ENCODE results near the gene MPIG6B. TPM values are rescaled to one million over a fixed set of nuclear protein-coding genes. Genes with fewer than 3 reads are reported as not detected.

The MPIG6B gene
- total RNA-seq, 3 donors from 2014 or later (not counting 1 experiment from before 2014, with no cell fraction given), result 9.4 to 19.0 (median 12.8) TPM

DNA sequence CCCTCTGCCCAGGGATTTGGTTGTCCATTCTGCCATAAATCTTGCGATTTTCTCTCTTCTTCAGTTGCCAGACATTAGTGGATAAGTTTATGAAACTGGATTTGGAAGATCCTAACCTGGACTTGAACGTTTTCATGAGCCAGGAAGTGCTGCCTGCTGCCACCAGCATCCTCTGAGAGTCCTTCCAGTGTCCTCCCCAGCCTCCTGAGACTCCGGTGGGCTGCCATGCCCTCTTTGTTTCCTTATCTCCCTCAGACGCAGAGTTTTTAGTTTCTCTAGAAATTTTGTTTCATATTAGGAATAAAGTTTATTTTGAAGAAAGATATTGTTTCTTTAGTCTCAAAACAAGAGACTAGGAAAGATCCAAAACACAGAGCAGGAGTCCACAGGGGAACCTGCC, 39.2 kb downstream of the MPIG6B start, which contains the start of gene SAPCD1:
Gene SAPCD1, plus strand, starts transcription at position 301 of the 400 bp plus-strand sequence. CDS start 399 bp downstream, outside the sequence.
- ATAC-seq, result no peak
- Histone ChIP-seq H3K4me1 (ENCODE audit: control insufficient read depth, insufficient read depth, low read length) (no peaks in the 10 kb centered on the region), H3K27ac (ENCODE audit: low read length) (no peak within 1 kb of the TSS), H3K36me3 (ENCODE audit: control insufficient read depth, insufficient read depth, low read length) (peaks cover 3% of the 10 kb centered on the region), H3K9me3 (ENCODE audit: control insufficient read depth, insufficient read depth, low read length) (no peaks in the 10 kb centered on the region), H3K27me3 (ENCODE audit: control insufficient read depth, insufficient read depth, low read length) (no peaks in the 10 kb centered on the region), H3K4me3 (ENCODE audit: low read length) (no peak within 1 kb of the TSS)
- TF ChIP-seq, protein P1, sequence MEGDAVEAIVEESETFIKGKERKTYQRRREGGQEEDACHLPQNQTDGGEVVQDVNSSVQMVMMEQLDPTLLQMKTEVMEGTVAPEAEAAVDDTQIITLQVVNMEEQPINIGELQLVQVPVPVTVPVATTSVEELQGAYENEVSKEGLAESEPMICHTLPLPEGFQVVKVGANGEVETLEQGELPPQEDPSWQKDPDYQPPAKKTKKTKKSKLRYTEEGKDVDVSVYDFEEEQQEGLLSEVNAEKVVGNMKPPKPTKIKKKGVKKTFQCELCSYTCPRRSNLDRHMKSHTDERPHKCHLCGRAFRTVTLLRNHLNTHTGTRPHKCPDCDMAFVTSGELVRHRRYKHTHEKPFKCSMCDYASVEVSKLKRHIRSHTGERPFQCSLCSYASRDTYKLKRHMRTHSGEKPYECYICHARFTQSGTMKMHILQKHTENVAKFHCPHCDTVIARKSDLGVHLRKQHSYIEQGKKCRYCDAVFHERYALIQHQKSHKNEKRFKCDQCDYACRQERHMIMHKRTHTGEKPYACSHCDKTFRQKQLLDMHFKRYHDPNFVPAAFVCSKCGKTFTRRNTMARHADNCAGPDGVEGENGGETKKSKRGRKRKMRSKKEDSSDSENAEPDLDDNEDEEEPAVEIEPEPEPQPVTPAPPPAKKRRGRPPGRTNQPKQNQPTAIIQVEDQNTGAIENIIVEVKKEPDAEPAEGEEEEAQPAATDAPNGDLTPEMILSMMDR (IDR thresholded peaks at IDR 0.05), result no peak
- intact Hi-C loops (cut with micrococcal nuclease), result no loop called here
- peaks cover 0 to 7% of the 10 kb centered on the region in 2 donors for H3K4me1 Mint-ChIP-seq
- DNase-seq, result no peak
- H3K36me3 Mint-ChIP-seq, result no peaks in the 10 kb centered on the region
- H3K4me3 Mint-ChIP-seq, result no peak within 1 kb of the TSS
- H3K9me3 Mint-ChIP-seq, result no peaks in the 10 kb centered on the region
- no peaks in the 10 kb centered on the region for H3K27me3 Mint-ChIP-seq (ENCODE audit: low read depth in 2 of 2)
- WGBS (ENCODE audit: insufficient coverage), result 84% methylated on average over 4 of the region's 4 CpGs
- no peak within 1 kb of the TSS for H3K27ac Mint-ChIP-seq

DNA sequence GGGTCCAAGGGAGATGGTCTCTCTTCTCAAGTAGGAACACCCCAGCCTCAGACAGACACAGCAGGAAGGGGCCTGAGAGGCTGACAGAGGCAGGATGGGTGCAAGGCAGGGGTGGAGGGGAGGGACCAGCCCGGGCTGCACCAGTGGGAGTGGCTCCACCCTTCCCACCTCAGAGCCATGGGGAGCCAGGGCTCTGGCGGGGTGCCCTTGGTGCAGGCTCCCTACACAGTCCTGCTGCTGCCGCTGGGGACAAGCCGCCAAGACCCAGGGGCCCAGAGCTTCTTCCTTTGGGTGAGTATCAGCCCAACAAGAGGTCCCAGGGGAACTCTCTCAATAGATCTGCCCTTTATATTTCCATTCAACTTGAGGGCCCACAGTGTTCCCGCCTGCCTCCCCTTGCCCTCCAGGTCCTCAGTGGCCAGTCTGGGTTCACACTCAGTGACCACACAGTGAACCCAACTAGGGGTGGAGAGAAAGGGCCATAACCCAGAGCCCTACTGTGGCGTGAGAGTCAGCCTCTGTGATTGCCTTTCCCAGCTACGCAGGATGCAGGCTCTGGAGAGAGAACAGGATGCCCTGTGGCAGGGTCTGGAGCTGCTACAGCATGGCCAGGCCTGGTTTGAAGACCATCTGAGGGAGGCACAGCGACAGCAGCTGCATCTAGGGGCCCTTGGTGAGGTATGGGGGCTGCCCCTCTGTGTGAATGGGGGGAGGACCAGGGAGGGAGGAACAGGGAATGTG, 39.9 kb downstream of the MPIG6B start:
- H3K27ac Mint-ChIP-seq, result no peak overlapping the region
- H3K4me1 Mint-ChIP-seq, result peaks cover 0 to 10% of the 10 kb centered on the region in 2 donors
- Histone ChIP-seq H3K27ac (ENCODE audit: low read length) (no peak overlapping the region), H3K27me3 (ENCODE audit: control insufficient read depth, insufficient read depth, low read length) (no peaks in the 10 kb centered on the region), H3K9me3 (ENCODE audit: control insufficient read depth, insufficient read depth, low read length) (no peaks in the 10 kb centered on the region), H3K4me3 (ENCODE audit: low read length) (no peak overlapping the region), H3K4me1 (ENCODE audit: control insufficient read depth, insufficient read depth, low read length) (no peaks in the 10 kb centered on the region), H3K36me3 (ENCODE audit: control insufficient read depth, insufficient read depth, low read length) (peaks cover 3% of the 10 kb centered on the region)
- no peak for ATAC-seq
- H3K4me3 Mint-ChIP-seq, result no peak overlapping the region
- WGBS (ENCODE audit: insufficient coverage), result 91% methylated on average over 8 of the region's 8 CpGs
- TF ChIP-seq, protein P1 (IDR thresholded peaks at IDR 0.05), result no peak
- intact Hi-C loops (cut with micrococcal nuclease), result no loop called here
- H3K9me3 Mint-ChIP-seq, result no peaks in the 10 kb centered on the region
- no peak for DNase-seq
- H3K27me3 Mint-ChIP-seq (ENCODE audit: low read depth in 2 of 2), result no peaks in the 10 kb centered on the region
- H3K36me3 Mint-ChIP-seq, result no peaks in the 10 kb centered on the region

DNA sequence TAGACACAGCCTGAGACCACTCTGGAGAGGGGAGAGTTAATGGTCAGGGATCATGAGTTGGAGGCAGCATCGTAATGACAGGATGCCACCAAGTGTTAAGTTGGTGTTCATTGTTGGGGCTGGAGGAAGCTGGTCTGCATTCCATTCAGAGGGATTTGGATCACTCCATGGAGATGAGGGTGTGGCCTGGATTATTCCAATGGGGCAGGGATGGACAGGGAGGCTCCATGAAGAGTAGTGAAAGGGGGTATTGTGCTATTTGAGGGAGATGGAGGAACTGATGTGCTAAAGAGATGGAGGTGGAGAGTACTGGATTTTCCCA, 40.4 kb downstream of the MPIG6B start:
- Mint-ChIP-seq H3K4me1 (peaks cover 0 to 10% of the 10 kb centered on the region in 2 donors), H3K36me3 (no peaks in the 10 kb centered on the region), H3K9me3 (no peaks in the 10 kb centered on the region), H3K4me3 (no peak overlapping the region), H3K27ac (no peak overlapping the region), H3K27me3 (ENCODE audit: low read depth in 2 of 2) (no peaks in the 10 kb centered on the region)
- intact Hi-C loops (cut with micrococcal nuclease), result no loop called here
- ATAC-seq, result no peak
- TF ChIP-seq, protein P1 (IDR thresholded peaks at IDR 0.05), result no peak
- Histone ChIP-seq H3K36me3 (ENCODE audit: control insufficient read depth, insufficient read depth, low read length) (peaks cover 3% of the 10 kb centered on the region), H3K4me1 (ENCODE audit: control insufficient read depth, insufficient read depth, low read length) (no peaks in the 10 kb centered on the region), H3K4me3 (ENCODE audit: low read length) (no peak overlapping the region), H3K27me3 (ENCODE audit: control insufficient read depth, insufficient read depth, low read length) (no peaks in the 10 kb centered on the region), H3K27ac (ENCODE audit: low read length) (no peak overlapping the region), H3K9me3 (ENCODE audit: control insufficient read depth, insufficient read depth, low read length) (no peaks in the 10 kb centered on the region)
- no peak for DNase-seq
- WGBS (ENCODE audit: insufficient coverage), result 88% methylated on average over 1 of the region's 1 CpG

DNA sequence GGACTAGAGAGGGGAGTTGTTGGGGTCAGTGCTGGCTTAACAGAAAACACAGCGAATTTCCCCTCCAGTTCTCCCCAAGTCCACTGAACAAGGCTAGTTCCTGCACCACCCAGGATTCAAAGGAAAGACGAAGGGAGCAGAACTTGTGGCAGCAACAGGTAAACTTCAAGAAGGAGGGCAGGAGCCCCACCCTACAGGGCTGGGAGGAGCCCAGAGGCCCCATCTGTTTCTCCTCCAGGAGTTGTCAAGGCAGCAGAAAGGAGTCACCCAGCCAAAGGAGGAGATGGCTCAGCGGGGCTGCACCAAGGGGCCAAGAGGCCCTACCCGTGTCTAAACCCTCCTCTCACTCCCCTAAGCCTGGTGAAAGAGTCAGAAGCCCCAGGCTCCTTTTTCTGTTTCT, 41.0 kb downstream of the MPIG6B start:
- H3K27me3 Mint-ChIP-seq (ENCODE audit: low read depth in 2 of 2), result no peaks in the 10 kb centered on the region
- H3K4me3 Mint-ChIP-seq, result no peak overlapping the region
- no peaks in the 10 kb centered on the region for H3K27me3 ChIP-seq (ENCODE audit: control insufficient read depth, insufficient read depth, low read length)
- H3K27ac ChIP-seq (ENCODE audit: low read length), result no peak overlapping the region
- WGBS (ENCODE audit: insufficient coverage), result 95% methylated on average over 3 of the region's 4 CpGs
- TF ChIP-seq, protein P1 (IDR thresholded peaks at IDR 0.05), result no peak
- no peaks in the 10 kb centered on the region for H3K36me3 Mint-ChIP-seq
- H3K4me1 Mint-ChIP-seq, result peaks cover 0 to 10% of the 10 kb centered on the region in 2 donors
- intact Hi-C loops (cut with micrococcal nuclease), result no loop called here
- H3K36me3 ChIP-seq (ENCODE audit: control insufficient read depth, insufficient read depth, low read length), result peaks cover 3% of the 10 kb centered on the region
- no peaks in the 10 kb centered on the region for H3K9me3 ChIP-seq (ENCODE audit: control insufficient read depth, insufficient read depth, low read length)
- H3K9me3 Mint-ChIP-seq, result no peaks in the 10 kb centered on the region
- H3K4me1 ChIP-seq (ENCODE audit: control insufficient read depth, insufficient read depth, low read length), result no peaks in the 10 kb centered on the region
- ATAC-seq (no peak), DNase-seq (no peak)
- no peak overlapping the region for H3K27ac Mint-ChIP-seq
- H3K4me3 ChIP-seq (ENCODE audit: low read length), result no peak overlapping the region

Data from natural killer cell (primary cell).